ENCODE data around the gene CPXM2.

DNA sequence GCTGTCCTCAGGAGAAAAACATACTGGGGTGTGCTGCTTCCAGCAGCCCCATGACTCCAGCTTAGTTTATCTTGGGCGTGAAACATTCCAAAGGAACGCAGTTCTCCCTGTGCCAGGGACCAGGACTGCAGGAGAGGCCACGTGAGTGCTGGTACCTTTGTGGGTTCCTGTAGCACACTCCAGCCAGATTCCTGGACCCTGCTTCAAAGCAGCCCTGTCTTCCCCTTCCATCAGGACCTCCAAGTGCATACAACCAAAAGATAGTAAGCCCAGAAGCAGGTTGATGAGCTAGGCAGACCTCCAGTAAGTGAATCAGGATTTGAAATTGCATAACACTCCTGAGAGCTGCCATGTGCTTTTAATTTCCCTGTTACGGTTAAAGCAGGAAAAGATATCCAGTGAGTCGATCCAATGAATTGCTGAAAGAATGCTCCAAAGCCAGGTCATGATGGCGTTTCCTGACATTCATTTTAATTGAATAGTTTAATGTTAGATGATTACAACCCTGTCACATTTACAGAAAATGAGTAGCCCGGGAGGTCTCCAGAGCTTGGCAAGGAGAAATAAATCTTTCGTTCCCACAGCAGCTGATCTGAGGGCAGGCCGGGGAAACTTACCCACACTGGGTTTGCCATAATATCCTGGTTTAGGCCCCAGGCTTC is 38.9 kb upstream of the CPXM2 start:
- no peak for TF ChIP-seq SUZ12 (IDR thresholded peaks at IDR 0.05)
- TF ChIP-seq ELF4 (IDR thresholded peaks at IDR 0.05), result no peak
- TF ChIP-seq FOXM1 (IDR thresholded peaks at IDR 0.05; ENCODE audit: borderline replicate concordance), result no peak
- no peak for TF ChIP-seq TARDBP (IDR thresholded peaks at IDR 0.05)
- TF ChIP-seq CTBP1 (IDR thresholded peaks at IDR 0.05; ENCODE audit: borderline replicate concordance), result no peak
- TF ChIP-seq BHLHE40 (IDR thresholded peaks at IDR 0.05; ENCODE audit: borderline replicate concordance), result no peak
- no peak for TF ChIP-seq FOXA1 (IDR thresholded peaks at IDR 0.05)
- TF ChIP-seq ARNT (IDR thresholded peaks at IDR 0.05), result no peak
- no peak for TF ChIP-seq SP1 (IDR thresholded peaks at IDR 0.05)
- no peak for TF ChIP-seq FOXK2 (IDR thresholded peaks at IDR 0.05)
- no peak for TF ChIP-seq NFRKB (IDR thresholded peaks at IDR 0.05)
- no peak for TF ChIP-seq ZNF384 (IDR thresholded peaks at IDR 0.05)
- TF ChIP-seq PKNOX1 (IDR thresholded peaks at IDR 0.05), result no peak
- no peak for TF ChIP-seq LEF1 (IDR thresholded peaks at IDR 0.05; ENCODE audit: borderline replicate concordance)
